Cardiac septum (tissue), 1 donor: ENCODE measurements around the gene SLC6A3. TPM values are rescaled to one million over a fixed set of nuclear protein-coding genes. Genes with fewer than 3 reads are reported as not detected.
"Not testable (repeated sequence)": the region's sequence is repeated elsewhere in the genome, so short reads cannot be mapped to it uniquely, and the experiment has no call there.

ENCODE experiments used
- DNase-seq: peaks from one replicate; pipeline ENCODE4 v3.0.0-alpha.2; 2020; ENCODE audit warnings: low spot score
- intact Hi-C: fragments of 100-400 bp; cut with DNase I; formaldehyde crosslinking; loops from one replicate; pipeline ENCODE4 v1.14.0; 2022
- total RNA-seq: library from RNA; stranded (reverse); fragmentation: NEBNext Ultra II Directional; extraction: Animal tissue kit (Norgen Biotek cat#: 25700); gene quantifications from one replicate; pipeline ENCODE4 v1.2.1, GENCODE V29; 2021
- donor health status: DM: no; HTN: no; CAD: no.

The SLC6A3 gene
- total RNA-seq, 1 donor from 2014 or later: 0.19 TPM

GRCh38 chr5:1363581-1363980 is 81.7 kb downstream of the SLC6A3 start:
- intact Hi-C loops: no loop called here

GRCh38 chr5:1363160-1363559 is 82.1 kb downstream of the SLC6A3 start:
- intact Hi-C loops: no loop called here
- no peak for DNase-seq

More at GRCh38 chr5:1363581-1363980, 81.7 kb downstream of the SLC6A3 start:
- DNase-seq: no peak

GRCh38 chr5:1362242-1363015 is 82.8 kb downstream of the SLC6A3 start:
- no peak for DNase-seq
- intact Hi-C loops: no loop called here

- DNase-seq: no peak
- intact Hi-C loops: no loop called here
Measured at GRCh38 chr5:1360861-1361260, 84.4 kb downstream of the SLC6A3 start.

GRCh38 chr5:1360367-1360766 is 84.9 kb downstream of the SLC6A3 start:
- intact Hi-C loops, DNase-seq: not testable (repeated sequence)

GRCh38 chr5:1359713-1360112 is 85.5 kb downstream of the SLC6A3 start:
- intact Hi-C loops: no loop called here
- no peak for DNase-seq

GRCh38 chr5:1359031-1359645 is 86.1 kb downstream of the SLC6A3 start:
- no peak for DNase-seq
- intact Hi-C loops: no loop called here

GRCh38 chr5:1358726-1359025 is 86.6 kb downstream of the SLC6A3 start:
- no peak for DNase-seq
- intact Hi-C loops: no loop called here

- DNase-seq: no peak
- intact Hi-C loops: no loop called here
Measured at GRCh38 chr5:1357946-1358725, 87.1 kb downstream of the SLC6A3 start.

- DNase-seq: no peak
- intact Hi-C loops: no loop called here
Measured at GRCh38 chr5:1356873-1357787, 88.1 kb downstream of the SLC6A3 start.

GRCh38 chr5:1354576-1354975 is 90.7 kb downstream of the SLC6A3 start:
- intact Hi-C loops: no loop called here
- no peak for DNase-seq

- no peak for DNase-seq
- intact Hi-C loops: no loop called here
Measured at GRCh38 chr5:1352231-1353219, 92.7 kb downstream of the SLC6A3 start.

- no peak for DNase-seq
- intact Hi-C loops: no loop called here
Measured at GRCh38 chr5:1351156-1351555, 94.1 kb downstream of the SLC6A3 start.

- intact Hi-C loops: loop anchor here (10.0 kb wide), 2 partner anchors 296 to 456 kb away; partner anchors contain the start of gene NDUFS6
- DNase-seq: no peak
Measured at GRCh38 chr5:1349246-1349645, 96.0 kb downstream of the SLC6A3 start.

- DNase-seq: no peak
- intact Hi-C loops: loop anchor here (10.0 kb wide), 2 partner anchors 296 to 456 kb away; partner anchors contain the start of gene NDUFS6
Measured at GRCh38 chr5:1348986-1349245, 96.3 kb downstream of the SLC6A3 start.

- intact Hi-C loops: loop anchor here (10.0 kb wide), 2 partner anchors 297 to 457 kb away; partner anchors contain the start of gene NDUFS6
- DNase-seq: no peak
Measured at GRCh38 chr5:1347571-1347970, 97.7 kb downstream of the SLC6A3 start.

GRCh38 chr5:1346627-1347440 is 98.4 kb downstream of the SLC6A3 start:
- no peak for DNase-seq
- intact Hi-C loops: loop anchor here (10.0 kb wide), 2 partner anchors 298 to 458 kb away; partner anchors contain the start of gene NDUFS6
